Testis (tissue), 2 donors: ENCODE measurements around the gene FRS2.

Source experiments
- CTCF ChIP-seq, 3 experiments: fragments of 450-650 bp in 2 of 3; fragments of 200-600 bp in 1 of 3; sonication (generic) in 1 of 3; IDR thresholded peaks; one replicate each; pipeline ENCODE4 v1.5.1; 2016 to 2019; ENCODE audit warnings: antibody characterized with exemption in 3 of 3, mild to moderate bottlenecking in 2 of 3, moderate library complexity in 1 of 3
- POLR2A ChIP-seq: fragments of 450-650 bp; IDR thresholded peaks from one replicate; pipeline ENCODE4 v1.6.1; 2017; ENCODE audit warnings: antibody characterized with exemption, mild to moderate bottlenecking, moderate library complexity

- TF ChIP-seq CTCF (IDR thresholded peaks at IDR 0.05) (no peak), POLR2A (no peak)
These were observed 10.7 kb upstream of the FRS2 start for GRCh38 chr12:69459477-69459876.
